H1 (cell line): ENCODE measurements around the gene ZNF213. TPM values are rescaled to one million over a fixed set of nuclear protein-coding genes. Genes with fewer than 3 reads are reported as not detected.

ENCODE experiments used
- CHD2 ChIP-seq: IDR thresholded peaks from 2 replicates; pipeline ENCODE4 v1.6.1; 2012; ENCODE audit warnings: low read length, improper control_type of control experiment
- EGR1 ChIP-seq: IDR thresholded peaks from 2 replicates; pipeline ENCODE4 v1.6.1; 2011; ENCODE audit warnings: low read depth, low read length, borderline replicate concordance
- EZH2 ChIP-seq: fragments of 200-600 bp; sonication (generic); IDR thresholded peaks from 2 replicates; pipeline ENCODE4 v1.7.1; 2012; ENCODE audit warnings: low read depth, mild to moderate bottlenecking, moderate library complexity, low read length, inconsistent platforms; ENCODE audit not compliant: severe bottlenecking
- KDM5A ChIP-seq: fragments of 200-600 bp; IDR thresholded peaks from 2 replicates; pipeline ENCODE4 v1.7.1; 2012; ENCODE audit warnings: mild to moderate bottlenecking, low read length, inconsistent platforms, mixed read lengths
- RBBP5 ChIP-seq: IDR thresholded peaks from 2 replicates; pipeline ENCODE4 v1.7.1; 2012; ENCODE audit warnings: low read depth, mild to moderate bottlenecking, inconsistent platforms, low read length, moderate library complexity, borderline replicate concordance
- SAP30 ChIP-seq: fragments of 300-600 bp; sonication (generic); IDR thresholded peaks from 2 replicates; pipeline ENCODE4 v1.7.1; 2012; ENCODE audit warnings: low read length, moderate library complexity, mild to moderate bottlenecking, inconsistent platforms; ENCODE audit not compliant: insufficient read depth, insufficient replicate concordance
- ZNF274 ChIP-seq: IDR thresholded peaks from 2 replicates; pipeline ENCODE4 v1.7.0; 2012; ENCODE audit warnings: low read length, borderline replicate concordance; ENCODE audit errors: extremely low read depth
- polyA plus RNA-seq, 7 experiments: library from polyadenylated mRNA; depleted of rRNA in 3 of 7; stranded (reverse) in 5 of 7; unstranded in 2 of 7; fragments of >200 nt in 5 of 7; fragments of 200-250 nt in 2 of 7; gene quantifications; 1 replicate in 5 of 7; 2 replicates in 1 of 7; 4 replicates in 1 of 7; pipeline versions ENCODE4 v1.2.1 to v1.2.3, GENCODE V29; 2011 to 2013; ENCODE audit warnings: missing spikeins in 2 of 7, mixed read lengths in 2 of 7
- total RNA-seq: library from RNA; stranded (reverse); fragmentation: NEBNext Ultra II Directional; extraction: Animal tissue kit (Norgen Biotek cat#: 25700); gene quantifications from 2 replicates; pipeline ENCODE4 v1.2.1, GENCODE V29; 2021
- TF ChIP-seq, protein P1 (sequence below): fragments of 300-600 bp; sonication (generic); IDR thresholded peaks from 2 replicates; pipeline ENCODE4 v1.7.1; 2012; ENCODE audit warnings: low read length, moderate library complexity, mild to moderate bottlenecking, inconsistent platforms; ENCODE audit not compliant: insufficient replicate concordance
- TF ChIP-seq, protein P2 (sequence below): IDR thresholded peaks from 2 replicates; pipeline ENCODE4 v1.6.1; 2012; ENCODE audit warnings: inconsistent platforms

The ZNF213 gene
- total and polyA plus RNA-seq, 2 of the 8 experiments (the other 6 are each of a cell fraction or from before 2014, with no cell fraction given) = 1.6 to 6.9 TPM

DNA sequence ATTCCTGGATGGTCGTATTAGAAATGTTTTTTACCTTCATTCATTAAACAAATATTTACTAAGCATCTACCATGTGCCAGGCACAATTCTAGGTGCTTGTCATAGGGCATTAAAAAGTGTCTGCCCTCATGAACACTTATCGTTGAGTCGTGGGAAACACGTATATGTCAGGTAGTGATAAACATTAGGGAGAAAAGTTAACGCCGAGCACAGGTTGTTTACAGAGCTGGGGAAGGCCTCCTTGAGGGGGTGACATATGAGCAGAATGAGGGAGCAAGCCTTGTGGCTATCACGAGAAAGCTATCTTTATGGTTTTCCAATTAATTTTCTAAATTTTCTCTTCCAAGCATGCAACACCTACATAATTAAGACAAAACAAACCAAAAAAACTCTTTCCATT lies 985 bp upstream of the ZNF213 start (continued):
- TF ChIP-seq, protein P1, sequence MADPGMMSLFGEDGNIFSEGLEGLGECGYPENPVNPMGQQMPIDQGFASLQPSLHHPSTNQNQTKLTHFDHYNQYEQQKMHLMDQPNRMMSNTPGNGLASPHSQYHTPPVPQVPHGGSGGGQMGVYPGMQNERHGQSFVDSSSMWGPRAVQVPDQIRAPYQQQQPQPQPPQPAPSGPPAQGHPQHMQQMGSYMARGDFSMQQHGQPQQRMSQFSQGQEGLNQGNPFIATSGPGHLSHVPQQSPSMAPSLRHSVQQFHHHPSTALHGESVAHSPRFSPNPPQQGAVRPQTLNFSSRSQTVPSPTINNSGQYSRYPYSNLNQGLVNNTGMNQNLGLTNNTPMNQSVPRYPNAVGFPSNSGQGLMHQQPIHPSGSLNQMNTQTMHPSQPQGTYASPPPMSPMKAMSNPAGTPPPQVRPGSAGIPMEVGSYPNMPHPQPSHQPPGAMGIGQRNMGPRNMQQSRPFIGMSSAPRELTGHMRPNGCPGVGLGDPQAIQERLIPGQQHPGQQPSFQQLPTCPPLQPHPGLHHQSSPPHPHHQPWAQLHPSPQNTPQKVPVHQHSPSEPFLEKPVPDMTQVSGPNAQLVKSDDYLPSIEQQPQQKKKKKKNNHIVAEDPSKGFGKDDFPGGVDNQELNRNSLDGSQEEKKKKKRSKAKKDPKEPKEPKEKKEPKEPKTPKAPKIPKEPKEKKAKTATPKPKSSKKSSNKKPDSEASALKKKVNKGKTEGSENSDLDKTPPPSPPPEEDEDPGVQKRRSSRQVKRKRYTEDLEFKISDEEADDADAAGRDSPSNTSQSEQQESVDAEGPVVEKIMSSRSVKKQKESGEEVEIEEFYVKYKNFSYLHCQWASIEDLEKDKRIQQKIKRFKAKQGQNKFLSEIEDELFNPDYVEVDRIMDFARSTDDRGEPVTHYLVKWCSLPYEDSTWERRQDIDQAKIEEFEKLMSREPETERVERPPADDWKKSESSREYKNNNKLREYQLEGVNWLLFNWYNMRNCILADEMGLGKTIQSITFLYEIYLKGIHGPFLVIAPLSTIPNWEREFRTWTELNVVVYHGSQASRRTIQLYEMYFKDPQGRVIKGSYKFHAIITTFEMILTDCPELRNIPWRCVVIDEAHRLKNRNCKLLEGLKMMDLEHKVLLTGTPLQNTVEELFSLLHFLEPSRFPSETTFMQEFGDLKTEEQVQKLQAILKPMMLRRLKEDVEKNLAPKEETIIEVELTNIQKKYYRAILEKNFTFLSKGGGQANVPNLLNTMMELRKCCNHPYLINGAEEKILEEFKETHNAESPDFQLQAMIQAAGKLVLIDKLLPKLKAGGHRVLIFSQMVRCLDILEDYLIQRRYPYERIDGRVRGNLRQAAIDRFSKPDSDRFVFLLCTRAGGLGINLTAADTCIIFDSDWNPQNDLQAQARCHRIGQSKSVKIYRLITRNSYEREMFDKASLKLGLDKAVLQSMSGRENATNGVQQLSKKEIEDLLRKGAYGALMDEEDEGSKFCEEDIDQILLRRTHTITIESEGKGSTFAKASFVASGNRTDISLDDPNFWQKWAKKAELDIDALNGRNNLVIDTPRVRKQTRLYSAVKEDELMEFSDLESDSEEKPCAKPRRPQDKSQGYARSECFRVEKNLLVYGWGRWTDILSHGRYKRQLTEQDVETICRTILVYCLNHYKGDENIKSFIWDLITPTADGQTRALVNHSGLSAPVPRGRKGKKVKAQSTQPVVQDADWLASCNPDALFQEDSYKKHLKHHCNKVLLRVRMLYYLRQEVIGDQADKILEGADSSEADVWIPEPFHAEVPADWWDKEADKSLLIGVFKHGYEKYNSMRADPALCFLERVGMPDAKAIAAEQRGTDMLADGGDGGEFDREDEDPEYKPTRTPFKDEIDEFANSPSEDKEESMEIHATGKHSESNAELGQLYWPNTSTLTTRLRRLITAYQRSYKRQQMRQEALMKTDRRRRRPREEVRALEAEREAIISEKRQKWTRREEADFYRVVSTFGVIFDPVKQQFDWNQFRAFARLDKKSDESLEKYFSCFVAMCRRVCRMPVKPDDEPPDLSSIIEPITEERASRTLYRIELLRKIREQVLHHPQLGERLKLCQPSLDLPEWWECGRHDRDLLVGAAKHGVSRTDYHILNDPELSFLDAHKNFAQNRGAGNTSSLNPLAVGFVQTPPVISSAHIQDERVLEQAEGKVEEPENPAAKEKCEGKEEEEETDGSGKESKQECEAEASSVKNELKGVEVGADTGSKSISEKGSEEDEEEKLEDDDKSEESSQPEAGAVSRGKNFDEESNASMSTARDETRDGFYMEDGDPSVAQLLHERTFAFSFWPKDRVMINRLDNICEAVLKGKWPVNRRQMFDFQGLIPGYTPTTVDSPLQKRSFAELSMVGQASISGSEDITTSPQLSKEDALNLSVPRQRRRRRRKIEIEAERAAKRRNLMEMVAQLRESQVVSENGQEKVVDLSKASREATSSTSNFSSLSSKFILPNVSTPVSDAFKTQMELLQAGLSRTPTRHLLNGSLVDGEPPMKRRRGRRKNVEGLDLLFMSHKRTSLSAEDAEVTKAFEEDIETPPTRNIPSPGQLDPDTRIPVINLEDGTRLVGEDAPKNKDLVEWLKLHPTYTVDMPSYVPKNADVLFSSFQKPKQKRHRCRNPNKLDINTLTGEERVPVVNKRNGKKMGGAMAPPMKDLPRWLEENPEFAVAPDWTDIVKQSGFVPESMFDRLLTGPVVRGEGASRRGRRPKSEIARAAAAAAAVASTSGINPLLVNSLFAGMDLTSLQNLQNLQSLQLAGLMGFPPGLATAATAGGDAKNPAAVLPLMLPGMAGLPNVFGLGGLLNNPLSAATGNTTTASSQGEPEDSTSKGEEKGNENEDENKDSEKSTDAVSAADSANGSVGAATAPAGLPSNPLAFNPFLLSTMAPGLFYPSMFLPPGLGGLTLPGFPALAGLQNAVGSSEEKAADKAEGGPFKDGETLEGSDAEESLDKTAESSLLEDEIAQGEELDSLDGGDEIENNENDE = no peak
- TF ChIP-seq EZH2 (no peak), ZNF274 (no peak), KDM5A (no peak), RBBP5 (no peak), SAP30 (no peak), CHD2 (no peak), EGR1 (no peak)
- TF ChIP-seq, protein P2, sequence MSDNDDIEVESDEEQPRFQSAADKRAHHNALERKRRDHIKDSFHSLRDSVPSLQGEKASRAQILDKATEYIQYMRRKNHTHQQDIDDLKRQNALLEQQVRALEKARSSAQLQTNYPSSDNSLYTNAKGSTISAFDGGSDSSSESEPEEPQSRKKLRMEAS = no peak
